GM12891 (cell line): ENCODE measurements around the gene CD1E.

Source experiments
- PAX5 ChIP-seq: IDR thresholded peaks from 2 replicates; pipeline ENCODE4 v1.6.1; 2011; ENCODE audit warnings: low read length, moderate library complexity, mild to moderate bottlenecking; ENCODE audit not compliant: insufficient read depth, severe bottlenecking
- POLR2A ChIP-seq: IDR thresholded peaks from 2 replicates; pipeline ENCODE4 v1.6.1; 2011; ENCODE audit warnings: low read depth, low read length, control low read depth
- POLR2AphosphoS5 ChIP-seq: IDR thresholded peaks from 2 replicates; pipeline ENCODE4 v1.6.1; 2011; ENCODE audit warnings: low read depth, low read length, control low read depth
- SPI1 ChIP-seq: IDR thresholded peaks from 2 replicates; pipeline ENCODE4 v1.6.1; 2011; ENCODE audit warnings: low read depth, low read length, control low read depth
- TAF1 ChIP-seq: IDR thresholded peaks from 2 replicates; pipeline ENCODE4 v1.6.1; 2011; ENCODE audit warnings: low read depth, low read length, control low read depth

- TF ChIP-seq POLR2A (no peak), POLR2AphosphoS5 (no peak), PAX5 (no peak), TAF1 (no peak), SPI1 (no peak)
Observed at GRCh38 chr1:158335213-158335532, 18.5 kb upstream of the CD1E start.
